ENCODE data around the gene PHLDB2.

PHLDB2 gene

DNA sequence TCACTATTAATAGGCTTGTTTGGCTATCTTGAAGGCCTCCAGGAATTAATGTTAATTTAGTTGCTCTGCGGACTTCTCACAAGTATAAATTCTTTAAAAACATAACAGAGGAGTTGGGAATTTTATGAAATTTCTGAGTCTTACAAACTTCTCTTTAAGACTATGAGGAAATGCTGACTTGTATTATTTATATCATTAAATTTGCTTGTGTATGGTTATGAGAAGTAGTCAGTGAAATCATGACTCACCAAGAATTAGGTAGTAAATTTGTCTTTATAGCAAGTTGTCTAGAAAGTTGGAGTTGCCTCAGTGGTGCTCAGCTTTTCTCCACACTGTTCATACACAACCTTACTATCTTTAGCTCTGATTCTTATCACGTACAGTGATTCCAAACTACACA lies 26.5 kb downstream of the PHLDB2 start:
- no peak for DNase-seq

- DNase-seq: no peak
Observed at GRCh38 chr3:111890051-111890580, 31.1 kb downstream of the PHLDB2 start.

DNA sequence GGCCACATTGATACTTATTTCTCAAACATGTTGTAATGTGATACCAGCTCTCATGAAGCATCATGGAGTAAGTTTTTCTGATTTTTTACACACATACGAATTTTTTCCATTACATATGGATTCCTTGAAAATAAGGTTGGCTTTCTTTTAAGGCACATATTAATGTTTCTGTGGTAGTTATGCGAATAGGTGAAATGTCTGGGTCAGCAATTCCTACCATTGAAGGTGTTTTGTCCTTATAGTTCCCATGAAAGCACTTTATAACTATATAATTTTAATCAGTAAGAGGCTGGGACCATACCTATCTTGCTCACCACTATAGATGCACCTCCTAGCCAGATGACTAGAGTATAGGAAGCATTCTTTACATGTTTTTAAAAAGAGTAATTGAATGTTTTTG lies 33.0 kb downstream of the PHLDB2 start:
- no peak for DNase-seq

DNA sequence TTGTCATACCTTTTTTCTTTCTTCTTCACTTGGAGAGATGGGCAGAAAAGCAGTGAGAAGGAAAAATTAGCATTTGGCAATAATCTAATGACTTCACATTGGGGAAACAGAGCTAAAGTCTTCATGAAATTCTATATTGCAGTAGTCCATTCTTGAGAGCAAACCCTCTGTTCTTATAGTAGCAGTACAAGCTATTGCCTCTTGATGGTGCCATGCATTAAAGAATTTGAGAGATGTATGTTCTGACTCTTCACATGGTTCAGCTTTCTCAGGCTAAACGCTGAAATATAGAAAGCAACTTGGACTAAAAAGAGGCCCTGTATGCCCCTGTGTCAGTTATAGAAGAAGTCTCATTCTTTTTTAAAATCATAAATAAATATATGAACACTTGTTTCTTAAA lies 36.0 kb downstream of the PHLDB2 start:
- no peak for DNase-seq

- DNase-seq: no peak
Observed at GRCh38 chr3:111899966-111900365, 40.9 kb downstream of the PHLDB2 start.

DNA sequence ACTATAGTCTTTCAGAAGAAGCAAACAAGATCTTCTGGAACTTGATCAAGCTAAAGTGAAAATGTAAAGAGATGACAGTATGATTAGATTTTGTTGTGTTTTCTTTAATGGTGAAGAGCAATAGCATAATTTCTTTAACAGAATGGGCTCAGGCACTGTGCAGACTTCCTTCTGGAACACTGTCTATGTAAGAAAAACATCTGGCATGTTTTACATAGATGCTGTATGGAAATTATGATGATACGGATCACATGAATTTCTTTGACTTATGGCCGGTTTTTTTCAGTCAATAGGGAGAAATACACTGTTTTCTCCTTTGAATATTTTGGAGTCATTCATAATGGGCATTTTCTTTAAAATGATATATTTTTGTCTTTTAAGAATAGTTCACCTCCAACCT lies 42.6 kb downstream of the PHLDB2 start:
- no peak for DNase-seq

- no peak for DNase-seq
Observed at GRCh38 chr3:111902534-111902933, 43.5 kb downstream of the PHLDB2 start.

- DNase-seq: peak in 1 of 2 experiments; percentile 19
Observed at GRCh38 chr3:111903067-111903511, 44.0 kb downstream of the PHLDB2 start.

GRCh38 chr3:111904376-111905241 lies 45.5 kb downstream of the PHLDB2 start:
- DNase-seq: no peak

DNA sequence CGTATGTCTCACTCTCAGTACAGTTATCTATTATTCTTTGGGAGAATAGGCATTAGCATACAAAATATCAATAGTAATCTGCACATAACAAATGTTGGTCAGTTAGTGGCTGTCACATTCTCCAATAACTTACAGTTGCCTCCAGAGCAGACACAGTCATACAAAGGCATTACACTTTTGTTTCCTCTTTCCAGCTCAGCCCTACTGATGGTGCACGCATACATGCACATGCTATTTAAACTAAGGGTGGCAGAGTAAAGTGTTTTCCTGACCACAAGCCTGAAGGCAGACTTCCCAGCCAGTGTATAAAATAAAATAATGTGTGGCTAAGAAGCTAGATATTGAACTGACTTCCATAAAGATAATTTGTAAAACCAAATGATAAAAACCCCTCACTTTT lies 47.6 kb downstream of the PHLDB2 start:
- no peak for DNase-seq

DNA sequence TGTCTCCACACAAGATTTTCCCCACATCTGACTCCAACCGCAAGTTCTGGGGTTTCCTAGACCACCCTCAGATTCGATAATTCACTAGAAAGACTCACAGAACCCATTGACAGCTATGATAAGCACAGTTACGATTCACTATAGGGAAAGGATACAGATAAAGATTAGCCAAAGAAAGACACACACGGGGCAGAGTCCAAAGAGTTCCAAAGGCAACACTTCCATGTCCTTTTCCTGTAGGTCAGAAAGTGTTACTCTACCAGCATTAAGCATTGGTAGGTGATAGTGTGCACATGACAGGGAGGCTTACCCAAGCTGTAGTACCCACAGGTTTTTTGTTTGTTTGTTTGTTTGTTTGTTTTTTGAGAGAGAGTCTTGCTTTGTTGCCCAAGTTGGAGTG lies 48.1 kb downstream of the PHLDB2 start:
- DNase-seq: no peak

DNA sequence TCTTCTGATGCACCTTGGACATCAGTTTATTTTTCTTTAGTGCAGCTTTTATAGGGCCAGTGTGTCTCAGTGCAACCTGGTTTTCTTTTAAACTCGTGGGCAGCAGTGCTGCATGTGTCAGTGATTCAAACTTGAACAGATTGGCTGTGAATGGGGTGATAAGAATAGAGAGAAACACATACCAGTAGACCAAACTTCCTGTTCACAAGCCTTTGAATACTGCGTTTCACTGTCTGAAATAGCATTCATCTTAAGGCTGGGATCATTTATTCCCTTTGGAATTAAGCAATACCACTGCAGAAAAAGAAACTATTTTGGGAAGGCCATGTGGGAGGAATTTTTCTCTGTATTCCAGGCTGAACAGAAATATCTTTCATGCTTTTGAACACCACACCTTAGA lies 51.7 kb downstream of the PHLDB2 start:
- no peak for DNase-seq

- no peak for DNase-seq
Observed at GRCh38 chr3:111911446-111911845, 52.4 kb downstream of the PHLDB2 start.

DNA sequence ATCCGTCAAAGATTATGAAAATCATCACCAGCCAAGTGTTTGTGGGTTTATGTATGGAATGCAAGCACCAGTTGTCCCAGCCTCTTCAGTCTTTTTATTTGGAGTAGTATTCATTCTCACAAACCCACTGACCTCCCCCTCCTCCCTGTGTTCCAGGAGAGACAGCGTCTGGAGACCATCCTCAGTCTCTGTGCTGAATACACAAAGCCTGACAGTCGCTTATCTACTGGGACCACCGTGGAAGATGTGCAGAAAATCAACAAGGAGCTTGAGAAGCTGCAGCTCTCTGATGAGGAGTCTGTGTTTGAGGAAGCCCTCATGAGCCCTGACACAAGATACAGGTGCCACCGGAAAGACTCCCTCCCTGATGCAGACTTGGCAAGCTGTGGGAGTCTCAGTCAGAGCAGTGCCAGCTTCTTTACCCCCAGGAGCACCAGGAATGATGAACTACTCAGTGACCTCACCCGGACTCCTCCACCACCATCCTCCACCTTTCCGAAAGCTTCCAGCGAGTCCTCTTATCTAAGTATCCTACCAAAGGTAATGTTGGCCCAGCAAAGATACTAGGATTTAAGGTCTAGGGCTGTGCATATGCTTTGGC lies 54.2 kb downstream of the PHLDB2 start:
- no peak for DNase-seq

DNA sequence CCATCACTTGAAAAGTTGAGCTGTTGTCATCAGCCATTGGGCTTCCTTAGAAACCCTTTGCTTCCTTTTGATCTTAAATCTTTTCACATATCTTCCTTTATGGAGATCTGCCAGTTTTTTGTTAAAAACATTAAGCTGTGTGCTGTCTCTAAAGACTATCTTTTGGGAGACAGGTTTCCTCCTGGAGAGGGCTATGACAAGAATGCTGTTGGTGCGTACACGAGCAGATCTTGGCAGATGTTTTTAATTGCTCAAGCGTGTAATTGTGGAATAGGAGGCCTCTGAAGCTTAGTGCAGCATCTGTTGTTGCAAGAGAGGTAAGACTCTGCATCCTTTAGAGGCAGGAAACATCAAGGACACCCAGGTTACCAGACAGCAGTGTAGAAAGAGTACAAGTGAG lies 56.8 kb downstream of the PHLDB2 start:
- DNase-seq: no peak

- DNase-seq: no peak
Observed at GRCh38 chr3:111917300-111917699, 58.2 kb downstream of the PHLDB2 start.

DNA sequence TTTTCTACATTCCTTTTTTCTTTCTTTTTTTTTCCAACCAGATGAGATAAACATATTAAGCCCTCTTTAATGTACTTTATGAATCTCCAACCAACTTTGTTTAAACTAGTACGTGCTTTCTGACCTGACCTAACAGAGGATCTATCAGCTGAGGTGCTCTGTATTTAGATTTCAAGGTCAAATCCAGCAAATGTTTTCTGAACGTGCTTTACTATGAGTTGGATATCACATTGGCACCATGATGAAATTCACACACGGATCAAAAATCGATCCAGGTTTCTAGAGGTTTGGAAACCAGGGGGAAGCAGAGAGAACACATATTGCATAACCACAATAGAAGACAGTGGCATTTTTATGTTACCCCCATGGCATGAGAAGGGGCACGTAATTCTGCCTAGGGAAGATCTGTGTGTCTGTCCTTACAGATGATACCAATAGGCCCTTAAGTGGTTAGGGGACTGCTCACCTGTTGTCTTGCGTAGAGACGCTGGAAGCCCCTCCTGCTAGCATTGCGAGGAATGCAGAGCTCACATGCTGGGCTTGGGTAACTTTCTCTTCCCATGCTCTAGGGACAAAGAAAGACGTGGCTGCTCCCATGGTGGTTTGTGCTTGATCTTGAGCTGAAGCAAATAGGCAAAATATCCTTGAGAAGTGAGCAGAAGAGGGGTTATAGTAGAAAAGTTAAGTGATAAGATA lies 60.5 kb downstream of the PHLDB2 start:
- no peak for DNase-seq

DNA sequence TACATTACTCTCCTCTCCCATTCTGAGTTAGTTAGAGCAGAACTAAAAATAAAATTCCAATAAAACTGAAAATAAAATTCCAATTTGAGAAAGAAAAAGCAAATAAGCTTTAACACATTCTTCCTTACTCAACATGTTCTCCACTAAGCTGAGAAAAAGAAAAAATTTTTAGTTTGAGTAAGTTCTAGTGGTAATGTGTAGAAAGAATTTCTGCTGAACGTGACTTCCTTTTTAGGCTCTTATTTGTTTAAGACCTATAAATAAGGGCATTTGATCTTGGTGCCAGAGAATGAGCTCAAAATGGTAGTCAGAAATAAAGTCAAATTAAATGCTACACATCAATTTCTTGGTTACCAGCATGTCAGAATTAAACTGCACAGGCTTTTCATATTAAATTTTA lies 62.1 kb downstream of the PHLDB2 start:
- no peak for DNase-seq

GRCh38 chr3:111923095-111923771 lies 64.2 kb downstream of the PHLDB2 start:
- DNase-seq: no peak

DNA sequence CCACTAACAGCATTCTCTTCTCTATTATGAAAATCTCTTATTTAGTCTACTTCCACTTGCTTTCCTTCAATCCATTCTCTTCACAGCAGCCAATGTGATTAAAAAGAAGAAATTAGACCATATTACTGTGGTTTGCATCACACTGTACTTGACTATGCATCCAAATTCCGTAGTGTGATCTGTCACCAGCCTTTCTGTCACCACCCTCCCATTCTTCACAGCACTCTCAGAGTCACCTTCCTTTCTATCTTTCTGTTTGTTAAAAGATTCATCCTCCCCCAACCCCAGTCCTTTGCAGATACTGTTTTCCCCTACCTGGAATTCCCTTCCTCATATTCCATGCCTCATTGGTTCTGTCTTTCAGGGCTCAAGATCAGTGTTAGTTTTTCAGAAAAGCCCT lies 64.7 kb downstream of the PHLDB2 start:
- no peak for DNase-seq

GRCh38 chr3:111924283-111924682 lies 65.2 kb downstream of the PHLDB2 start:
- no peak for DNase-seq

DNA sequence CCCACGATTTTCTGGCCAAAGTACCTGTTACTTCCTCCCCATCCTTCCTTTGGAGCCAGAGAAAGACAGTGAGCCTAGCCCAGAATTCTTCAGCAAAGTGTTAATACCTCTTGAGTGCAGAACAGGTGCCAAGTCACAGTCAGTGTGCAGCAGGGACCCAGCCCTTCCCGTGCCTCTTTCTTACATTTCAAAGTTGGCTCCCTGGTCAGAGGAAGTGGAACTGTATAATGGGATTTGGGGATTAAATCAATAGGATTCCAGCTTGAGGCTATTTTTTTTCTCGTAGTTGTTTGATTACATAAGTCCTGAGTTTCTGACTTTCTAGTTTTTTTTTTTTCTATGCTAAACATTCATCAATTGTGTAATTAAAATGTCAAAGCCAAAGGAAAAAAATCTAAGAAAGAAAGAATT lies 67.2 kb downstream of the PHLDB2 start:
- DNase-seq: no peak

DNA sequence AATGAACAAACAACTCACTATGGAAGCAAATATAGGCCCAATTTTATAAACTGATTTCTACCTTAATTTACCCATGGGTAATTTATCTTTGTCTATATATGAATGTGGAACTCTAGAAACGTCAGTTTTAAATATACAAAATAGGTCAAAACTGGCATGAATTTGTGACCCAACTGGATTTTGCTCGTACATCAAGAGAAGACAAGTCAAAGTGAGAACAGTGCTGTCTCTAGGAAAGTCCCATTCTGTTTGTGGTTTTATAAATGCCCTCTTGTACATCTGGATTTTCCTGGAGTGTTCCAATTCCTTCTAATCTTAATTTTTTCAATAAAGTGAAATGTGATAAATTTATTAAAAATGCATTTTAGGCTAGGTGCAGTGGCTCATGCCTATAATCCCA lies 69.5 kb downstream of the PHLDB2 start:
- no peak for DNase-seq
